ENCODE data around the gene MCC. TPM values are rescaled to one million over a fixed set of nuclear protein-coding genes. Genes with fewer than 3 reads are reported as not detected.

MCC gene
- total RNA-seq, 2 experiments from 2014 or later: 0.25 TPM; not detected in 1

Small RNA genes lying within 50 kb of the gene (small RNA-seq; reads per million reads assigned to genes)
- not detected for gene RNU4ATAC13P

Other genes starting within 250 kb of the MCC start
- gene TSSK1B, start 53.5 kb downstream of the MCC start, total RNA-seq (2014; rRNA removed; shearing (Covaris generic)): not detected in 2 replicates
- gene TSSK1B, start 53.5 kb downstream of the MCC start, total RNA-seq (2022): not detected in 2 replicates
- 30.6 and 40.3 TPM in 2 replicates for gene YTHDC2, start 25.2 kb upstream of the MCC start, total RNA-seq (2014; rRNA removed; shearing (Covaris generic))
- gene YTHDC2, start 25.2 kb upstream of the MCC start, total RNA-seq (2022): 59.6 and 60.1 TPM in 2 replicates